ENCODE measurements around the gene CYP2F1.

The CYP2F1 gene

GRCh38 chr19:41166944-41167804 is 52.9 kb downstream of the CYP2F1 start:
- H4K8ac ChIP-seq (ENCODE audit: low read depth, low read length): no peak overlapping the region
- H2BK120ac ChIP-seq (ENCODE audit: low read depth, low read length): no peak overlapping the region
- no peak overlapping the region for H4K91ac ChIP-seq (ENCODE audit: low read depth, low read length, poor library complexity)
- no peak overlapping the region for H3K18ac ChIP-seq (ENCODE audit: low read length)
- H3K4ac ChIP-seq (ENCODE audit: low read length): no peak overlapping the region
- no peak overlapping the region for H2BK5ac ChIP-seq (ENCODE audit: low read length)
- WGBS, 2 donors (ENCODE audit: extremely low coverage in 2 of 2, insufficient read length in 2 of 2, insufficient replicate concordance in 1 of 2): no CpG with 5 or more reads among the region's 14 CpGs
- H3K27me3 ChIP-seq (ENCODE audit: control insufficient read depth in 3 of 3, insufficient read depth in 3 of 3, low read depth in 1 of 3, low read length in 3 of 3): no peaks in the 10 kb centered on the region
- H3K23ac ChIP-seq (ENCODE audit: low read depth, low read length, poor library complexity): no peak overlapping the region
- no peak overlapping the region for H3K14ac ChIP-seq (ENCODE audit: low read length)
- H2BK15ac ChIP-seq (ENCODE audit: low read length): no peak overlapping the region
- no peak for DNase-seq (ENCODE audit: low spot score)
- H3K9me3 ChIP-seq (replicated peaks in 1 of 2; ENCODE audit: control insufficient read depth in 2 of 2, insufficient read depth in 1 of 2, low read depth in 1 of 2, low read length in 2 of 2): no peaks in the 10 kb centered on the region
- H3K36me3 ChIP-seq (replicated peaks in 1 of 2; ENCODE audit: control insufficient read depth in 2 of 2, insufficient read depth in 2 of 2, low read length in 2 of 2): no peaks in the 10 kb centered on the region
- H3K4me1 ChIP-seq (ENCODE audit: control insufficient read depth in 2 of 2, insufficient read depth in 1 of 2, low read depth in 1 of 2, low read length in 2 of 2): no peaks in the 10 kb centered on the region
- H2AK5ac ChIP-seq (ENCODE audit: low read depth, low read length): no peak overlapping the region
- no peak overlapping the region for H2AFZ ChIP-seq (ENCODE audit: low read length)
- no peak overlapping the region for H2BK12ac ChIP-seq (ENCODE audit: low read length)
- H3K79me1 ChIP-seq (ENCODE audit: low read depth, low read length): no peaks in the 10 kb centered on the region
- no peak overlapping the region for H3K4me2 ChIP-seq (ENCODE audit: insufficient read depth, low read length, poor library complexity, severe bottlenecking)
- no peak overlapping the region for H3K4me3 ChIP-seq (ENCODE audit: low read length in 2 of 2)
- no peak overlapping the region for H3K9ac ChIP-seq (ENCODE audit: low read depth, low read length, poor library complexity)
- H3K27ac ChIP-seq (replicated peaks; ENCODE audit: low read length): no peak overlapping the region

- H3K4me3 ChIP-seq (ENCODE audit: low read length in 2 of 2): peak overlapping the region in 1 of 2 donors; percentile 11
- no peak overlapping the region for H2BK12ac ChIP-seq (ENCODE audit: low read length)
- H2BK15ac ChIP-seq (ENCODE audit: low read length): no peak overlapping the region
- no peak overlapping the region for H3K23ac ChIP-seq (ENCODE audit: low read depth, low read length, poor library complexity)
- DNase-seq (ENCODE audit: low spot score): no peak
- H2BK5ac ChIP-seq (ENCODE audit: low read length): no peak overlapping the region
- H3K9ac ChIP-seq (ENCODE audit: low read depth, low read length, poor library complexity): no peak overlapping the region
- H3K27ac ChIP-seq (replicated peaks; ENCODE audit: low read length): no peak overlapping the region
- no peak overlapping the region for H4K8ac ChIP-seq (ENCODE audit: low read depth, low read length)
- WGBS, 2 donors (ENCODE audit: extremely low coverage in 2 of 2, insufficient read length in 2 of 2, insufficient replicate concordance in 1 of 2): no CpG with 5 or more reads among the region's 6 CpGs
- H3K79me1 ChIP-seq (ENCODE audit: low read depth, low read length): no peaks in the 10 kb centered on the region
- H3K4ac ChIP-seq (ENCODE audit: low read length): no peak overlapping the region
- no peaks in the 10 kb centered on the region for H3K27me3 ChIP-seq (ENCODE audit: control insufficient read depth in 3 of 3, insufficient read depth in 3 of 3, low read depth in 1 of 3, low read length in 3 of 3)
- H3K4me2 ChIP-seq (ENCODE audit: insufficient read depth, low read length, poor library complexity, severe bottlenecking): no peak overlapping the region
- H3K36me3 ChIP-seq (replicated peaks in 1 of 2; ENCODE audit: control insufficient read depth in 2 of 2, insufficient read depth in 2 of 2, low read length in 2 of 2): no peaks in the 10 kb centered on the region
- peaks cover 2 to 5% of the 10 kb centered on the region in 2 donors for H3K4me1 ChIP-seq (ENCODE audit: control insufficient read depth in 2 of 2, insufficient read depth in 1 of 2, low read depth in 1 of 2, low read length in 2 of 2)
- no peak overlapping the region for H2AK5ac ChIP-seq (ENCODE audit: low read depth, low read length)
- no peak overlapping the region for H4K91ac ChIP-seq (ENCODE audit: low read depth, low read length, poor library complexity)
- no peak overlapping the region for H3K18ac ChIP-seq (ENCODE audit: low read length)
- no peaks in the 10 kb centered on the region for H3K9me3 ChIP-seq (replicated peaks in 1 of 2; ENCODE audit: control insufficient read depth in 2 of 2, insufficient read depth in 1 of 2, low read depth in 1 of 2, low read length in 2 of 2)
- H3K14ac ChIP-seq (ENCODE audit: low read length): no peak overlapping the region
- H2BK120ac ChIP-seq (ENCODE audit: low read depth, low read length): no peak overlapping the region
- no peak overlapping the region for H2AFZ ChIP-seq (ENCODE audit: low read length)
These were observed 58.3 kb downstream of the CYP2F1 start for GRCh38 chr19:41172297-41173164.

- no peak overlapping the region for H3K4me3 ChIP-seq (ENCODE audit: low read length in 2 of 2)
- H3K18ac ChIP-seq (ENCODE audit: low read length): no peak overlapping the region
- DNase-seq (ENCODE audit: low spot score): no peak
- no peak overlapping the region for H2BK5ac ChIP-seq (ENCODE audit: low read length)
- H3K9ac ChIP-seq (ENCODE audit: low read depth, low read length, poor library complexity): no peak overlapping the region
- no peak overlapping the region for H2BK12ac ChIP-seq (ENCODE audit: low read length)
- no CpG with 5 or more reads among the region's 15 CpGs for WGBS, 2 donors (ENCODE audit: extremely low coverage in 2 of 2, insufficient read length in 2 of 2, insufficient replicate concordance in 1 of 2)
- H4K91ac ChIP-seq (ENCODE audit: low read depth, low read length, poor library complexity): no peak overlapping the region
- H3K23ac ChIP-seq (ENCODE audit: low read depth, low read length, poor library complexity): no peak overlapping the region
- H3K14ac ChIP-seq (ENCODE audit: low read length): no peak overlapping the region
- no peak overlapping the region for H3K27ac ChIP-seq (replicated peaks; ENCODE audit: low read length)
- H2BK15ac ChIP-seq (ENCODE audit: low read length): no peak overlapping the region
- H2AK5ac ChIP-seq (ENCODE audit: low read depth, low read length): no peak overlapping the region
- H3K4me1 ChIP-seq (ENCODE audit: control insufficient read depth in 2 of 2, insufficient read depth in 1 of 2, low read depth in 1 of 2, low read length in 2 of 2): peaks cover 2 to 5% of the 10 kb centered on the region in 2 donors
- no peak overlapping the region for H3K4ac ChIP-seq (ENCODE audit: low read length)
- no peaks in the 10 kb centered on the region for H3K79me1 ChIP-seq (ENCODE audit: low read depth, low read length)
- no peak overlapping the region for H3K4me2 ChIP-seq (ENCODE audit: insufficient read depth, low read length, poor library complexity, severe bottlenecking)
- H2AFZ ChIP-seq (ENCODE audit: low read length): no peak overlapping the region
- H2BK120ac ChIP-seq (ENCODE audit: low read depth, low read length): no peak overlapping the region
- no peaks in the 10 kb centered on the region for H3K36me3 ChIP-seq (replicated peaks in 1 of 2; ENCODE audit: control insufficient read depth in 2 of 2, insufficient read depth in 2 of 2, low read length in 2 of 2)
- no peak overlapping the region for H4K8ac ChIP-seq (ENCODE audit: low read depth, low read length)
- H3K9me3 ChIP-seq (replicated peaks in 1 of 2; ENCODE audit: control insufficient read depth in 2 of 2, insufficient read depth in 1 of 2, low read depth in 1 of 2, low read length in 2 of 2): peaks cover 0 to 1% of the 10 kb centered on the region in 2 donors
- H3K27me3 ChIP-seq (ENCODE audit: control insufficient read depth in 3 of 3, insufficient read depth in 3 of 3, low read depth in 1 of 3, low read length in 3 of 3): no peaks in the 10 kb centered on the region
These were observed 60.2 kb downstream of the CYP2F1 start for GRCh38 chr19:41174297-41174928.
